HT1080 (cell line): ENCODE data around the gene PKLR. TPM values are rescaled to one million over a fixed set of nuclear protein-coding genes. Genes with fewer than 3 reads are reported as not detected.
"Not testable (repeated sequence)": the region's sequence is repeated elsewhere in the genome, so short reads cannot be mapped to it uniquely, and the experiment has no call there.

Experiments
- DNase-seq: peaks from one replicate; pipeline ENCODE4 v3.0.0-alpha.2; 2015; ENCODE audit warnings: low read depth
- total RNA-seq: library from RNA; depleted of rRNA; stranded (reverse); fragments of >200 nt; shearing (Covaris generic); gene quantifications from 2 replicates; pipeline ENCODE4 v1.2.3, GENCODE V29; 2014

Gene PKLR
- total RNA-seq, 1 experiment from 2014 or later: not detected

- no peak for DNase-seq
Measured at GRCh38 chr1:155256058-155256852, 45.0 kb downstream of the PKLR start.

DNA sequence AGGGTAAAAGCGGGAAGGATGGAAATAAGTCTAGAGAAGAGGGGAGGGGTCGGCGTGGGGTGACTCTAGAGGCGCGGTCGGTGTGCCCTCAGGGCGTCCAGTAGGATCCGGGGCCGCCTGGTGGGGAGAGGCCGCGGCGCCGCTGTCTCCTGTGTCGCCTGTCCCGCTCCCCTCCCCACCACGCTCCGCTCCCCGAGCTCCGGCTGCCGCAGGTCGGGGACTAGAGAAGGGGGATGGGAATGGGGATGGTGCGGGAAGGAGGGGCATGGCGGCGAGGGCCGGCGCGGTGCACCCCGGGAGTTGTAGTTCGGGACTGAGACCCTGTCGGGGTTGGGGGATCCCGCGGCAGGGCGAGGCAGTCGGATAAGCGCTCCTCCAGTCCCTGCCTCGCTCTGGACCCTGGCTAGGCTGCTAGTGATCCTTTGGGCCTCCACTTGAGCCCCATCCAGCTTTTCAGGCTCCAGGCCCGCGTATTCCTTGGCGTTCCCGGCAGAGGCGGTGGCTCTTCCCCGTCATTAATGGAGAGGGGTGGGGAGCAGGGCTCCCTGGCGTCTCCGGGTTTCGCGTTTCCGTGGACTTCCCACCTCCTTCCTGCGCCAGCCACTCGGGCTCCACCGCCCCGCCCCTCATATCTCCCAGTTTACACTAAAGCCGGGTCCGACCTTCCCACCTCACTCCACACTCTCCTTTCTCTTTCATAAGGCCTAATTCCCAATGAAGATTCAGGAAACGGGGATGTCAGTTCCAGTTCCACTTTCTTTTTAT lies 45.8 kb downstream of the PKLR start, which contains the start of gene ENTREP3:
TSS of gene ENTREP3 (minus strand) at position 241 of the 765 bp plus-strand sequence. CDS start 606 bp downstream, outside the sequence.
- peak; percentile 66 for DNase-seq

DNA sequence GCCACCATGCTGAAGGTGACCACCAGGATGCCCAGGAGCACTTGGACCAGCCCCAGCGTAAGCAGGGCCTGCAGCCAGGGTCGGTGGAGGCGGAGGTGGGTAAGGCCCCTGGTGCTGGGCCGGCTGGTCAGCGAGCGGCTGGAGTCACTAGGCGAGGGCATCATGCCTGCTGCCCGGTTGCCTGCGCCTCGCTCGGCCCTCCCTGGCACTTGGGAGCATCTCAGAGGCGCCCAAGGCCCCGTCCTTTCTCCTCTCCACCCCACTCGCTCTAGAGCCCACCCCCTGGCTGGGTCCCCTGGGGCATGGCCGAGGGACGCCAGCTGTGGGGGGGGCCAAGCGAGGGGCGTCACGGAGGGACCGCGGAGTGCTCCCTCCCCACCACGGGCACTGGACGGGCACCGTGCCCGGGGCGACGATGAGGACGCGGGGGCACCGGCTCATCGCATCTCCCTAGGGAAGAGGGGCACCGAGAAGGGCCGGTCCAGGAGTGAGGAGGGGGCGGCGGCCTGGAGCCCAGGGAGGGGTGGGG lies 46.5 kb downstream of the PKLR start:
- no peak for DNase-seq

- no peak for DNase-seq
Measured at GRCh38 chr1:155254228-155254713, 47.0 kb downstream of the PKLR start.

DNA sequence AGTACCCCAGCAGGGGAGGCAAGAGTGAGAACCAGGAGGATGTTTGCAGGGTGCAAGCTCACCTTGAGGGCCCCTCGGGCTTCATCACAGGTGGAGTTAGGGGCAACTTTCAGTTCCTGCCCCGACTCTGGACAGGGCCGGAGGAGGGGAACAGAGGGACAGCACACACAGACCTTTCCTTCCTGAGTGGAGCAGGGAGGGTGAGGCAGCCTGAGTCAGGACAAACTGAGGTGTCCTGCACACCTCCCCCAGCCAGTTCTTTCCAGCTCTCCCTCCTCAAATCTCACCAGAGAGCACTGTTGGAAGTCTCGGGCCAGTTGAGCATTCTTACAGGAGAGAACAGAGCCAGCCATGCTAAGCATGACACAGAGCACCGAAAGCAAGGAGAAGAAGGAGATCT lies 47.4 kb downstream of the PKLR start:
- peak; percentile 36 for DNase-seq

DNA sequence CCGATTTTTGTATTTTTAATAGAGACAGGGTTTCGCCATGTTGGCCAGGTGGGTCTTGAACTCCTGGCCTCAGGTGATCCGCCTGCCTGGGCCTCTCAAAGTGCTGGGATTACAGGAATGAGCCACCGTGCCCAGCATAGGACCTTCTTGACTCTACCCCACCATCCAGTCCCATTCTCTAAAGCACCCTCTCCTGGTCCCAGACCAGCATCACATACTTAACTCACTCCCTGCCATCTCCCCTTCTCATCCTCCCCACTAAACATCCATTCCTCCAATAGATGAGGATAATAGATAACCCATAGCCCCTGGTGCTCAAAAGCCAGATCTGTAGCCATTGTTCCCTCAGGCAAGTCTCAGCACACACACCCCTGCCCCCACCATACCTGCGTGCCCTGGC lies 48.0 kb downstream of the PKLR start:
- no peak for DNase-seq

- DNase-seq: no peak
Measured at GRCh38 chr1:155251566-155251965, 49.7 kb downstream of the PKLR start.

- DNase-seq: peak; percentile 81
Measured at GRCh38 chr1:155250633-155251449, 50.4 kb downstream of the PKLR start.

DNA sequence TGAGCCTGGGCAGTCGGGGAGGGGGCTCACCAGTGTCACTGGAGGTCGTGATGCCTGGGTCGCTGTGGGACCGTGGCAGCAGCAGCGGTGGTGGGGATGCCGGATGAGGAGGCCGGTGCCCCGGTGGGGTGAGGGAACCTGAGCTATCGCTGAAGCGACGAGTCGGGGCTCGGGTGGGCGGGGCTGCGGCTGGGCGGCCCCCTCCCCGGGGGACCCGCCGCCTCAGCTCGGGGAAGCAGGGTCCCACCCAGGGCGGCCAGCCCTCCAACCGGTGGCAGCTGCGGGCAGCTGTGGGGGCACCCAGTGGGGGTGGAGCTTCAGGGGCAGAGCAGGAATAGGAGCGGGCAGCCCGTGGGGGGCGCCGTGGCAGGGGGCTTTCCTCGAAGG lies 51.0 kb downstream of the PKLR start:
- DNase-seq: no peak

- no peak for DNase-seq
Measured at GRCh38 chr1:155247667-155248553, 53.3 kb downstream of the PKLR start.

DNA sequence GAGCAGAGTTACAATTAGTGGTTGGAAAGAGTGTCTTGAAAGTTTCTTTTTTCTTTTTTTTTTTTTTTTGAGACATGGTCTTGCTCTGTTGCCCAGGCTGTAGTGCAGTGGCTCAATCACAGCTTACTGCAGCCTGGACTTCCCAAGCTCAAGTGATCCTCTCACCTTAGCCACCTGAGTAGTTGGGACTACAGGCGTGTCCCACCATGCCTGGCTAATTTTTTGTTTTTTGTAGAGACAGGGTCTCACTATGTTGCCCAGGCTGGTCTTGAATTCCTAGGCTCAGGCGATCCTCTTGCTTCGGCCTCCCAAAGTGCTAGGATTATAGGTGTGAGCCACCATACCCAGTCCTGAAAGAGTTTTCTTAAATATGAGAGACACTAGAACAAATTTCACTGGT lies 54.4 kb downstream of the PKLR start:
- not testable (repeated sequence) for DNase-seq

GRCh38 chr1:155245163-155245524 lies 56.1 kb downstream of the PKLR start:
- peak; percentile 12 for DNase-seq

DNA sequence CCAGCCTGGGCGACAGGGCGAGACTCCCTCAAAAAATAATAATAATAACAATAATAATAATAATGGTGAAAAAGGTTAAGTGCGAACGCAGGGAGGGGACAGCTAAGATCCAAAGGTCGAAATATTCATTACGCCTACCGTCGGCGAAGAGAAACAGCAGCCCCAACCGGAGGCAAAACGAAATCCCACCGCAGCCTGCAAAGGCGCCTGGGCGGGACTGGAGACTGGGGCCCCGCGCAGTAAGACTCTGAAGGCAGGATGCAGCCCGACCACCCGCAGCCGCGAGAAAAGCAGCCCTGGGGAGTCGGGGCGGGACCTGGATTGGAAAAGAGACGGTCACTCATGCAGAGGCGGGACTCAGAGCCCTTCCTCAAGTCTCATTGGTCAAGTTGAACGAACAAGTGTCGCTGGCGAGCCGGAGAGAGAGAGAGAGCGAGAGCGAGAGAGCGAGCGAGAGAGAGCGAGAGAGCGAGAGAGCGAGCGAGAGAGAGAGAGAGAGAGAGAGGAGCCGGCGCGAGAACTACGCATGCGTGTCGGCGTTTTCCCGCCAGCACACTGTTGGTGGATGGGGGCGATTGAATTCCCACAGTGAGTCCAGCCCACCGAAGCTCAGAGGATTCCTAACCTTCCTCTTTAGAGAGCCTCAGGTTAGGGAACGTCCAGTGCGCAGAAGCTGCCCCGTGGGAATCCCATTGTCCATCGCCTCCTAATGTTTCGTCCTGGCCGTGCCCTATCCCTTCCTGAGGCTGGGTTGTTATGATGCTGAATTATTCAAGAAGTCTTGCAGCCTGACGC lies 56.7 kb downstream of the PKLR start:
- peak; percentile 96 for DNase-seq

DNA sequence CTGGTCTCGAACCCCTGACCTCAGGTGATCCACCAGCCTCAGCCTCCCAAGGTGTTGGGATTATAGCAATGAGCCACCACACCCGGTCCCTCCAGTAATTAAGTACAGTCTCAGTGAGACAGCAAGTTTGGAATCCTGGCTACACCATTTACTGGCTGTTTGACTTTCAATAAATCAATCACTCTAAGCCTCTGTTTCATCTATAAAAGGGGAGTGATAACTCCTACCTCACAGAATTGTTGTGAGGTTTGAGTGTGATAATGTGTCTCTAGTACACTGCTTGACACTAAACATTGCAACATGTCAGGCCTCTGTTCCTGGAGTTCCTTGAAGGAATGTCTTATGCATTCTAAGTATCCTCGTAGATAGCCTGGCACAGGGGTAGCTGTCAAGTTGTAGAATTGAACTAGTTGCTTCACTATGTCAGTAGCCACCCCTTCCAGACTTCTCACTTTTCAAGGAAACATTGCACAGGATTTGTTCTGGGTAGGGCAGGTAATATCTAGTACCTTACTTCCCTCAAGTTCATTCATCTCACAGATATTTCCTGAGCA lies 58.4 kb downstream of the PKLR start:
- DNase-seq: no peak

- no peak for DNase-seq
Measured at GRCh38 chr1:155241841-155242264, 59.4 kb downstream of the PKLR start.

GRCh38 chr1:155241069-155241679 lies 60.1 kb downstream of the PKLR start:
- peak; percentile 73 for DNase-seq
